OCI-LY7 (cell line): ENCODE measurements around the gene ENOX1. TPM values are rescaled to one million over a fixed set of nuclear protein-coding genes. Genes with fewer than 3 reads are reported as not detected.

Source experiments
- BruUV-seq: library from RNA; stranded (reverse); fragments of 400-500 nt; replicated peaks from 2 replicates; lab custom pipeline; 2021; lab: Mats Ljungman, UMichigan
- CTCF ChIA-PET: fragments of 300-600 bp; sonication (Branson Sonifier 250); formaldehyde crosslinking; loops from one replicate; lab custom pipeline; 2022; ENCODE audit warnings: antibody characterized with exemption; ENCODE audit not compliant: unreplicated experiment; lab: Charles Lee
- POLR2A ChIA-PET: fragments of 300-600 bp; sonication (Branson Sonifier 250); formaldehyde crosslinking; loops from one replicate; lab custom pipeline; 2022; ENCODE audit warnings: antibody characterized with exemption; lab: Charles Lee
- DNase-seq: peaks from one replicate; pipeline ENCODE4 v3.0.0-alpha.2; 2015; ENCODE audit warnings: low spot score
- H2AFZ ChIP-seq: fragments of 200-600 bp; sonication (generic), shearing (Covaris generic); 2 replicates; pipeline ENCODE4 v1.6.1; 2014; ENCODE audit warnings: mild to moderate bottlenecking, antibody characterized with exemption, low read length, moderate library complexity
- H3K27ac ChIP-seq: fragments of 200-600 bp; sonication (generic); 2 replicates; pipeline ENCODE4 v1.5.1; 2014; ENCODE audit warnings: mixed run types, low read depth, mild to moderate bottlenecking, moderate library complexity, low read length, inconsistent platforms; ENCODE audit not compliant: poor library complexity, severe bottlenecking
- H3K36me3 ChIP-seq: fragments of 200-600 bp; sonication (generic); 2 replicates; pipeline ENCODE4 v1.6.1; 2014; ENCODE audit warnings: mild to moderate bottlenecking, antibody characterized with exemption, low read length, moderate library complexity, mixed read lengths; ENCODE audit not compliant: insufficient read depth
- H3K4me1 ChIP-seq: fragments of 200-600 bp; sonication (generic); 2 replicates; pipeline ENCODE4 v1.5.1; 2014; ENCODE audit warnings: mild to moderate bottlenecking, low read length; ENCODE audit not compliant: insufficient read depth, poor library complexity, severe bottlenecking
- H3K4me2 ChIP-seq: fragments of 200-600 bp; sonication (generic); 2 replicates; pipeline ENCODE4 v1.6.1; 2014; ENCODE audit warnings: mild to moderate bottlenecking, low read length
- H3K4me3 ChIP-seq: fragments of 200-600 bp; sonication (generic); 2 replicates; pipeline ENCODE4 v1.5.1; 2014; ENCODE audit warnings: mild to moderate bottlenecking, low read depth, low read length; ENCODE audit not compliant: poor library complexity, severe bottlenecking
- H3K79me2 ChIP-seq: fragments of 200-600 bp; sonication (generic); 2 replicates; pipeline ENCODE4 v1.6.1; 2016; ENCODE audit warnings: low read depth, mild to moderate bottlenecking, low read length, moderate library complexity, mixed read lengths; ENCODE audit not compliant: insufficient read depth
- H3K9me2 ChIP-seq: fragments of 200-600 bp; sonication (generic); 2 replicates; pipeline ENCODE4 v1.6.1; 2016; ENCODE audit warnings: mild to moderate bottlenecking, low read length, mixed read lengths; ENCODE audit not compliant: insufficient read depth
- H3K9me3 ChIP-seq: fragments of 200-600 bp; sonication (generic); 2 replicates; pipeline ENCODE4 v1.6.1; 2014; ENCODE audit warnings: mild to moderate bottlenecking, mixed run types, low read length, mixed read lengths
- H4K20me1 ChIP-seq: fragments of 200-600 bp; sonication (generic); 2 replicates; pipeline ENCODE4 v1.6.1; 2014; ENCODE audit warnings: mild to moderate bottlenecking, antibody characterized with exemption, low read length, moderate library complexity, mixed read lengths; ENCODE audit not compliant: insufficient read depth
- EZH2phosphoT487 ChIP-seq: fragments of 200-600 bp; sonication (generic); IDR thresholded peaks from 2 replicates; pipeline ENCODE4 v1.6.1; 2018; ENCODE audit warnings: low read depth, borderline replicate concordance, mild to moderate bottlenecking, mixed run types, antibody characterized with exemption, low read length, moderate library complexity, mixed read lengths
- intact Hi-C: fragments of 100-400 bp; cut with micrococcal nuclease; formaldehyde crosslinking; loops from one replicate; pipeline ENCODE4 v1.10.0; 2022; ENCODE audit not compliant: unreplicated experiment
- total RNA-seq, 2 experiments: library from RNA; depleted of rRNA in 1 of 2; stranded (reverse); fragments of >200 nt in 1 of 2; shearing (Covaris generic) in 1 of 2; gene quantifications; 2 replicates each; pipeline ENCODE4 v1.2.3, GENCODE V29; 2014 to 2022
- TF ChIP-seq, protein P1 (sequence below): fragments of 200-600 bp; sonication (generic); conservative IDR thresholded peaks from 2 replicates; pipeline ENCODE4 v1.5.1; 2014; ENCODE audit warnings: mild to moderate bottlenecking, antibody characterized with exemption, low read length, moderate library complexity, mixed read lengths

The ENOX1 gene
- total RNA-seq, 2 experiments from 2014 or later, result 0.03 TPM; not detected in 1

DNA sequence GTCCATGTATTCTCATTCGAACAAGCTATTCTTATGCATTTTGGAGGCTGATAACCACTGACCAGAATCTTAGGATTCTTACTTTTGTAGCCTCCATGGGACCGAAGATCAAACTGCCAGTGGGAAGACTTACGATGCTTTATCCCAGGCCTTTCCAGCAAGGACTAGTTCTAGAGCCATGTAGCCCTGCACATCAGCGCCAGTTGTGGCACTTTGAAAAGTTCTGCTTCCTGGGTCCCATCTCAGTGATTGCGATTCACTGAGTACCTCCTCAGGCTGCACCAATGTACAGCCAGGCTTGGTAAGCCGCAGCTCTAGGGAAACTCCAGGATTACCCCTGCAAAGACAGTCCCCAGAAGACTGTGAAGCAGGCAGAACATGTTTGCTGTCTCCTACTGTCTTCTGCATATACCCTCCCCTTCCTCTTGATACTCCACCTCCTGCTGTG, 18.9 kb upstream of the ENOX1 start:
- no peaks in the 10 kb centered on the region for H3K36me3 ChIP-seq
- no peaks in the 10 kb centered on the region for H4K20me1 ChIP-seq
- ChIA-PET POLR2A (interaction anchor here (0.6 kb wide), 1 partner anchor 359 kb away, joined by 4 read pairs; no protein-coding TSS in a partner anchor), CTCF (no interaction called here)
- TF ChIP-seq EZH2phosphoT487, result no peak
- TF ChIP-seq, protein P1, sequence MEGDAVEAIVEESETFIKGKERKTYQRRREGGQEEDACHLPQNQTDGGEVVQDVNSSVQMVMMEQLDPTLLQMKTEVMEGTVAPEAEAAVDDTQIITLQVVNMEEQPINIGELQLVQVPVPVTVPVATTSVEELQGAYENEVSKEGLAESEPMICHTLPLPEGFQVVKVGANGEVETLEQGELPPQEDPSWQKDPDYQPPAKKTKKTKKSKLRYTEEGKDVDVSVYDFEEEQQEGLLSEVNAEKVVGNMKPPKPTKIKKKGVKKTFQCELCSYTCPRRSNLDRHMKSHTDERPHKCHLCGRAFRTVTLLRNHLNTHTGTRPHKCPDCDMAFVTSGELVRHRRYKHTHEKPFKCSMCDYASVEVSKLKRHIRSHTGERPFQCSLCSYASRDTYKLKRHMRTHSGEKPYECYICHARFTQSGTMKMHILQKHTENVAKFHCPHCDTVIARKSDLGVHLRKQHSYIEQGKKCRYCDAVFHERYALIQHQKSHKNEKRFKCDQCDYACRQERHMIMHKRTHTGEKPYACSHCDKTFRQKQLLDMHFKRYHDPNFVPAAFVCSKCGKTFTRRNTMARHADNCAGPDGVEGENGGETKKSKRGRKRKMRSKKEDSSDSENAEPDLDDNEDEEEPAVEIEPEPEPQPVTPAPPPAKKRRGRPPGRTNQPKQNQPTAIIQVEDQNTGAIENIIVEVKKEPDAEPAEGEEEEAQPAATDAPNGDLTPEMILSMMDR, result no peak
- DNase-seq, result no peak
- H3K79me2 ChIP-seq, result no peaks in the 10 kb centered on the region
- H3K9me3 ChIP-seq, result no peaks in the 10 kb centered on the region
- intact Hi-C loops, result loop anchor here (2.0 to 10.0 kb wide), 2 partner anchors 721 to 1211 kb away; no protein-coding TSS in a partner anchor
- no peak overlapping the region for H3K4me3 ChIP-seq
- BruUV-seq, result no TSS peak
- no peak overlapping the region for H3K4me2 ChIP-seq
- no peaks in the 10 kb centered on the region for H3K9me2 ChIP-seq
- H3K27ac ChIP-seq, result no peak overlapping the region
- no peak overlapping the region for H2AFZ ChIP-seq
- H3K4me1 ChIP-seq, result no peaks in the 10 kb centered on the region

DNA sequence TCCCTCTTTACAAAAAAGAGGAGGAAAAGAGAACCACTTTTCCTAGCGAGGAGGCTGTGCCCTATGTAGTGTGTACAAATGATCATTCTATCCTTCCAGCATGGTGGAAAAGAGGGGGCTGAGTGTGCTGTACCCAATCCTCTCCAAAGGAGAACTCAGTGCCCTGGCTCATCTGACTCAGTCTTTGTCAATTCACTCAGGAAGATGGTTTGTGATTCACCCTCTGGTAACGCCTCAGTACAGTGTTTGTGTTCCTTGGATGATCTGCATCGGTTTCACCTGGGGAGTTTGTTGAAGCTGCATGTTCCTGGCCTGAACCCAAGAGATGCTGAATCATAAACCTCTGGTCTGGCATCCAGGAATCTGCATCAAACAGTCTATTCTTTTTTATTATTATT, 18.3 kb upstream of the ENOX1 start:
- BruUV-seq, result no TSS peak
- POLR2A ChIA-PET, result interaction anchor here (0.6 to 1.1 kb wide), 2 partner anchors 12 to 358 kb away, joined by 3 to 4 read pairs; no protein-coding TSS in a partner anchor
- H3K4me3 ChIP-seq, result no peak overlapping the region
- intact Hi-C loops, result loop anchor here (2.0 to 10.0 kb wide), 2 partner anchors 720 to 1210 kb away; no protein-coding TSS in a partner anchor
- no peak for DNase-seq
- H3K36me3 ChIP-seq, result no peaks in the 10 kb centered on the region
- no peak overlapping the region for H3K27ac ChIP-seq
- H2AFZ ChIP-seq, result no peak overlapping the region
- H3K4me2 ChIP-seq, result no peak overlapping the region
- TF ChIP-seq, protein P1, result no peak
- no peak for TF ChIP-seq EZH2phosphoT487
- H3K79me2 ChIP-seq, result no peaks in the 10 kb centered on the region
- H3K9me3 ChIP-seq, result no peaks in the 10 kb centered on the region
- no peaks in the 10 kb centered on the region for H3K9me2 ChIP-seq
- no peaks in the 10 kb centered on the region for H4K20me1 ChIP-seq
- CTCF ChIA-PET, result no interaction called here
- no peaks in the 10 kb centered on the region for H3K4me1 ChIP-seq

DNA sequence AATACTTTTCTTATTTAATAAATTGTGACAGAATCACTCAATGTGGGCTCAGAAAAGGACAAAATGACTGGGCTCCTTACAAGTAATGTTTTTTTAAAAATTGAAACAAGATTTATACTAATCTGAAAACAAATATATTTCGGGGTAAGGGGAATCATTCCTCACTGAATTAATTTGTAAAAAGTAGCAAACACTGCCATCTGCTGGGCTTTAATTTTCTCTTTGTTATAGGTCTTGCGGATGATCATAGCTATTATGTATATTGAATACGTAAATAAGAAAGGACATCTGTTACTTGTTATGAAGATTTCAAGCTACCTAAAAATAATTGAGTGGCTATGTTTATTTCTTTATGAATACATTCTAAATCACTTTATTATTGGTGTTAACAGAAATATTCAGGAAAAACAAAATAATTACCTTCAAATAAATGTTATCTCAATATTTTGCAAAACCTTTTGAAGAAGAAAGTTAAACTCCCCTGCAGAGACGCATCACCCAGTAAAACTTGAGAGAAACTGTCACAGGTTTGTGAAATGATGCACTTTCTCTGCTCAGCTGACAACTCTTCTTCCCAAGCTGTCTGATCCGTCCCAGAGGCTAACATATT, 17.8 kb upstream of the ENOX1 start:
- POLR2A ChIA-PET, result interaction anchor here (0.7 to 1.1 kb wide), 2 partner anchors 12 to 450 kb away, joined by 3 to 5 read pairs; no protein-coding TSS in a partner anchor
- intact Hi-C loops, result loop anchor here (2.0 to 10.0 kb wide), 3 partner anchors 720 to 1210 kb away; no protein-coding TSS in a partner anchor
- CTCF ChIA-PET, result no interaction called here
- Histone ChIP-seq H3K4me3 (no peak overlapping the region), H3K9me2 (no peaks in the 10 kb centered on the region), H3K27ac (no peak overlapping the region), H3K79me2 (no peaks in the 10 kb centered on the region), H3K4me2 (no peak overlapping the region), H4K20me1 (no peaks in the 10 kb centered on the region), H2AFZ (no peak overlapping the region), H3K9me3 (no peaks in the 10 kb centered on the region), H3K4me1 (no peaks in the 10 kb centered on the region), H3K36me3 (no peaks in the 10 kb centered on the region)
- no TSS peak for BruUV-seq
- TF ChIP-seq EZH2phosphoT487, result no peak
- TF ChIP-seq, protein P1, result peak; percentile 88
- peak; percentile 61 for DNase-seq
